Measurements from ENCODE around the gene BTD. TPM values are rescaled to one million over a fixed set of nuclear protein-coding genes. Genes with fewer than 3 reads are reported as not detected.

Gene BTD
- total and polyA plus RNA-seq, 9 donors: 19.8 to 44.1 (median 30.2) TPM

GRCh38 chr3:15646851-15647511 lies 45.4 kb downstream of the BTD start:
- no peak overlapping the region for H3K4me3 ChIP-seq

GRCh38 chr3:15647611-15648167 lies 46.1 kb downstream of the BTD start:
- no peaks in the 10 kb centered on the region for H3K9me3 ChIP-seq
- no peak overlapping the region for H3K27ac ChIP-seq
- 38 to 51% (median 42%) methylated on average over 4 of the region's 4 CpGs for WGBS, 3 donors
- peaks cover 5% of the 10 kb centered on the region for H3K4me1 ChIP-seq (ENCODE audit: insufficient read depth)
- TF ChIP-seq POLR2A (IDR thresholded peaks at IDR 0.05) (no peak), EP300 (IDR thresholded peaks at IDR 0.05) (no peak)
- TF ChIP-seq, protein P1, sequence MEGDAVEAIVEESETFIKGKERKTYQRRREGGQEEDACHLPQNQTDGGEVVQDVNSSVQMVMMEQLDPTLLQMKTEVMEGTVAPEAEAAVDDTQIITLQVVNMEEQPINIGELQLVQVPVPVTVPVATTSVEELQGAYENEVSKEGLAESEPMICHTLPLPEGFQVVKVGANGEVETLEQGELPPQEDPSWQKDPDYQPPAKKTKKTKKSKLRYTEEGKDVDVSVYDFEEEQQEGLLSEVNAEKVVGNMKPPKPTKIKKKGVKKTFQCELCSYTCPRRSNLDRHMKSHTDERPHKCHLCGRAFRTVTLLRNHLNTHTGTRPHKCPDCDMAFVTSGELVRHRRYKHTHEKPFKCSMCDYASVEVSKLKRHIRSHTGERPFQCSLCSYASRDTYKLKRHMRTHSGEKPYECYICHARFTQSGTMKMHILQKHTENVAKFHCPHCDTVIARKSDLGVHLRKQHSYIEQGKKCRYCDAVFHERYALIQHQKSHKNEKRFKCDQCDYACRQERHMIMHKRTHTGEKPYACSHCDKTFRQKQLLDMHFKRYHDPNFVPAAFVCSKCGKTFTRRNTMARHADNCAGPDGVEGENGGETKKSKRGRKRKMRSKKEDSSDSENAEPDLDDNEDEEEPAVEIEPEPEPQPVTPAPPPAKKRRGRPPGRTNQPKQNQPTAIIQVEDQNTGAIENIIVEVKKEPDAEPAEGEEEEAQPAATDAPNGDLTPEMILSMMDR (IDR thresholded peaks at IDR 0.05): no peak
- intact Hi-C loops (cut with DNase I): no loop called here
- H3K4me3 ChIP-seq: no peak overlapping the region
- H3K27me3 ChIP-seq: no peaks in the 10 kb centered on the region
- no peaks in the 10 kb centered on the region for H3K36me3 ChIP-seq
- DNase-seq: no peak

More at GRCh38 chr3:15646851-15647511, 45.4 kb downstream of the BTD start:
- Histone ChIP-seq H3K9me3 (no peaks in the 10 kb centered on the region), H3K27me3 (no peaks in the 10 kb centered on the region), H3K4me1 (ENCODE audit: insufficient read depth) (peaks cover 5% of the 10 kb centered on the region), H3K27ac (peak overlapping the region in 1 of 2 donors; percentile 24), H3K36me3 (no peaks in the 10 kb centered on the region)
- WGBS, 3 donors: 20 to 55% (median 36%) methylated on average over 13 of the region's 13 CpGs
- TF ChIP-seq, protein P1 (IDR thresholded peaks at IDR 0.05): no peak
- no peak for TF ChIP-seq POLR2A (IDR thresholded peaks at IDR 0.05)
- no peak for TF ChIP-seq EP300 (IDR thresholded peaks at IDR 0.05)
- intact Hi-C loops (cut with DNase I): no loop called here
- peak; percentile 45 to 69 (median 56) for DNase-seq

DNA sequence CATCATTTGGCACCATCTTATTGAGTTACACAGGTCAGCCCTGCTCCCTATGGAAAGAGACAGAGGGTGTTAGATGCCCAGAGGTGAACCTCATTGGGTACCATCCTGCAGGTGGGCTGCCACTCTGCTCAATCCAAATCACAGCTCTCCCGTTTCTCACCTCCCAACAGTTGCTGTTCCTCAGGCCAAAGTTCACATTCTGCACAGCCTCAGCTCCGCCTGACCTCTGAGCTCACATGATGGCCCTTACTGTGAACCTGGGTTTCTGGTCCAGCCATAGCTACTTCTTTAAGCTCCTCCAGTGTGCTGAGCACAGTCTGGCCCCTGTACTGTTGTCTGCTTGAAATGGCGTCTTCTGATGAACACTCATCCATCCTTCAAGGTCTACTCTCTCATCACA lies 47.8 kb downstream of the BTD start:
- no peak for DNase-seq
- Histone ChIP-seq H3K9me3 (no peaks in the 10 kb centered on the region), H3K4me1 (ENCODE audit: insufficient read depth) (peaks cover 5% of the 10 kb centered on the region), H3K36me3 (no peaks in the 10 kb centered on the region), H3K27me3 (no peaks in the 10 kb centered on the region), H3K27ac (no peak overlapping the region), H3K4me3 (no peak overlapping the region)
- intact Hi-C loops (cut with DNase I): no loop called here
- TF ChIP-seq, protein P1 (IDR thresholded peaks at IDR 0.05): no peak
- TF ChIP-seq EP300 (IDR thresholded peaks at IDR 0.05): no peak
- no peak for TF ChIP-seq POLR2A (IDR thresholded peaks at IDR 0.05)
- 94 to 99% (median 96%) methylated on average over 3 of the region's 3 CpGs for WGBS, 3 donors

- intact Hi-C loops (cut with DNase I): no loop called here
- H3K27me3 ChIP-seq: no peaks in the 10 kb centered on the region
- WGBS, 3 donors: 43 to 65% (median 50%) methylated on average over 5 of the region's 5 CpGs
- H3K4me3 ChIP-seq: no peak overlapping the region
- no peak for DNase-seq
- H3K36me3 ChIP-seq: no peaks in the 10 kb centered on the region
- H3K27ac ChIP-seq: no peak overlapping the region
- peaks cover 5% of the 10 kb centered on the region for H3K4me1 ChIP-seq (ENCODE audit: insufficient read depth)
- TF ChIP-seq EP300 (IDR thresholded peaks at IDR 0.05) (no peak), POLR2A (IDR thresholded peaks at IDR 0.05) (no peak)
- TF ChIP-seq, protein P1 (IDR thresholded peaks at IDR 0.05): no peak
- no peaks in the 10 kb centered on the region for H3K9me3 ChIP-seq
Observed at GRCh38 chr3:15649858-15650257, 48.3 kb downstream of the BTD start.

Measured in ovary (tissue), 9 donors.